ENCODE results near the gene UTP20.

DNA sequence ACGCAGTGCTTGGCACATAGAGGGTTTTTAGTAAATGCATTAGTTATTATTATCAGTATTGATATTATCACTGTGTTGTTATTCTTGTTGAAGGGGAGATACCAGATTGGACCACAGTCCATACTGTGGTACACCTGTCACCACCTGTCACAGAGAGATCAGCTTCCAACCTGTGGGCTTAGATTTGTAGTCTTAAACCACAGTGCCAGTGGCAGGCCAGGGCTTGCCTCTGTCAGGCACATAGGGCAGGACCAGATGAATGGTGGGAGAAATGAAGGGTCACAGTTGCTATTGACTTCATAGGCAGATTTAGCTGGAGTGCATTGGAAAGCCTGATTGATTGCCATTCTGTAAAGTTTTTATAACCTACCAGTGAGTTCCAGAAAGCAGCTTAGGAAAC, 92.5 kb downstream of the UTP20 start:
- TF ChIP-seq, protein P1, sequence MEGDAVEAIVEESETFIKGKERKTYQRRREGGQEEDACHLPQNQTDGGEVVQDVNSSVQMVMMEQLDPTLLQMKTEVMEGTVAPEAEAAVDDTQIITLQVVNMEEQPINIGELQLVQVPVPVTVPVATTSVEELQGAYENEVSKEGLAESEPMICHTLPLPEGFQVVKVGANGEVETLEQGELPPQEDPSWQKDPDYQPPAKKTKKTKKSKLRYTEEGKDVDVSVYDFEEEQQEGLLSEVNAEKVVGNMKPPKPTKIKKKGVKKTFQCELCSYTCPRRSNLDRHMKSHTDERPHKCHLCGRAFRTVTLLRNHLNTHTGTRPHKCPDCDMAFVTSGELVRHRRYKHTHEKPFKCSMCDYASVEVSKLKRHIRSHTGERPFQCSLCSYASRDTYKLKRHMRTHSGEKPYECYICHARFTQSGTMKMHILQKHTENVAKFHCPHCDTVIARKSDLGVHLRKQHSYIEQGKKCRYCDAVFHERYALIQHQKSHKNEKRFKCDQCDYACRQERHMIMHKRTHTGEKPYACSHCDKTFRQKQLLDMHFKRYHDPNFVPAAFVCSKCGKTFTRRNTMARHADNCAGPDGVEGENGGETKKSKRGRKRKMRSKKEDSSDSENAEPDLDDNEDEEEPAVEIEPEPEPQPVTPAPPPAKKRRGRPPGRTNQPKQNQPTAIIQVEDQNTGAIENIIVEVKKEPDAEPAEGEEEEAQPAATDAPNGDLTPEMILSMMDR (IDR thresholded peaks at IDR 0.05; ENCODE audit: borderline replicate concordance, extremely low read depth, low read length, poor library complexity, severe bottlenecking): no peak
- no peak for TF ChIP-seq EZH2 (IDR thresholded peaks at IDR 0.05; ENCODE audit: borderline replicate concordance, low read depth, low read length, severe bottlenecking)
